B cell (primary cell): Measurements from ENCODE around the gene ZNF23.

Source experiments
- EZH2 ChIP-seq: IDR thresholded peaks from 2 replicates; pipeline ENCODE4 v1.6.1; 2012; ENCODE audit warnings: borderline replicate concordance, low read depth, mild to moderate bottlenecking, moderate library complexity, low read length; ENCODE audit not compliant: insufficient read depth, poor library complexity, severe bottlenecking
- TF ChIP-seq, protein P1 (sequence below): fragments of 200-600 bp; IDR thresholded peaks from one replicate; pipeline ENCODE4 v1.8.0; 2022; ENCODE audit warnings: antibody characterized with exemption, mild to moderate bottlenecking

DNA sequence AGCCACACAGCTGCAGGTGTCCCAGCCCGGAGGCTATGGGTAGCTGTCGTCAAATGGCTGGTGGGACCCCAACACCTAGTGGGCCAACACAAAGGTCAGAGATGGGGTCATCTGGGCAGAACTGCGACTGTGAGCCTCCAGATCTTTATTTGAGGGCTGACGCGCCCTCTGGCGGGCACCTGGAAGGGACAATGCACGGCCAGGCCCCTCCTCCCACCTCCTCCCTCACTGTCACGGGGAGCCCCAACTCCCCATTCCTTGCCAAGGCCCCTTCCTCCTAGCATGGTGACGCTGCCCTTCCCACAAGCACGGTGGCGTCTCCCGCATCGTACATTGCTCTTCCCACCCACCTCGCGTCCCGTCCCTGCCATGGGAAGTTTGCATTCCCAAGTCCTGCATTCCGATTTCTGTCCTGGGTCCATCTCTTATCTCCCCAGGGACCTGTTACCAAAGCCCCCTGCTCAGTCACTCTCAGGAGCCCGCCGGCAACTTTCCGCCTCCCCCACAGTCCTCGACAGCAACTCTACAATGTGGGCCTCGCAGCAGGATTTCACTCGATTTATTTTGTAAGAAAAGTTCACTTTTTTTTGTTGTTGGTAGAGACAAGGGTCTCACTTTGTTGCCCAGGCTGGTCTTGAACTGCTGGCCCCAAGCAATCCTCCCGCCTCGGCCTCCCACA is 21.2 kb downstream of the ZNF23 start:
- TF ChIP-seq, protein P1, sequence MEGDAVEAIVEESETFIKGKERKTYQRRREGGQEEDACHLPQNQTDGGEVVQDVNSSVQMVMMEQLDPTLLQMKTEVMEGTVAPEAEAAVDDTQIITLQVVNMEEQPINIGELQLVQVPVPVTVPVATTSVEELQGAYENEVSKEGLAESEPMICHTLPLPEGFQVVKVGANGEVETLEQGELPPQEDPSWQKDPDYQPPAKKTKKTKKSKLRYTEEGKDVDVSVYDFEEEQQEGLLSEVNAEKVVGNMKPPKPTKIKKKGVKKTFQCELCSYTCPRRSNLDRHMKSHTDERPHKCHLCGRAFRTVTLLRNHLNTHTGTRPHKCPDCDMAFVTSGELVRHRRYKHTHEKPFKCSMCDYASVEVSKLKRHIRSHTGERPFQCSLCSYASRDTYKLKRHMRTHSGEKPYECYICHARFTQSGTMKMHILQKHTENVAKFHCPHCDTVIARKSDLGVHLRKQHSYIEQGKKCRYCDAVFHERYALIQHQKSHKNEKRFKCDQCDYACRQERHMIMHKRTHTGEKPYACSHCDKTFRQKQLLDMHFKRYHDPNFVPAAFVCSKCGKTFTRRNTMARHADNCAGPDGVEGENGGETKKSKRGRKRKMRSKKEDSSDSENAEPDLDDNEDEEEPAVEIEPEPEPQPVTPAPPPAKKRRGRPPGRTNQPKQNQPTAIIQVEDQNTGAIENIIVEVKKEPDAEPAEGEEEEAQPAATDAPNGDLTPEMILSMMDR, result no peak
- no peak for TF ChIP-seq EZH2
